COLO668 (cell line): ENCODE results near the gene PTPN21.
"Not testable (repeated sequence)": the region's sequence is repeated elsewhere in the genome, so short reads cannot be mapped to it uniquely, and the experiment has no call there.

Experiments used
- DNase-seq: peaks from one replicate; lab custom pipeline; 2025; ENCODE audit not compliant: unreplicated experiment; lab: John Stamatoyannopoulos, UW

The PTPN21 gene

DNA sequence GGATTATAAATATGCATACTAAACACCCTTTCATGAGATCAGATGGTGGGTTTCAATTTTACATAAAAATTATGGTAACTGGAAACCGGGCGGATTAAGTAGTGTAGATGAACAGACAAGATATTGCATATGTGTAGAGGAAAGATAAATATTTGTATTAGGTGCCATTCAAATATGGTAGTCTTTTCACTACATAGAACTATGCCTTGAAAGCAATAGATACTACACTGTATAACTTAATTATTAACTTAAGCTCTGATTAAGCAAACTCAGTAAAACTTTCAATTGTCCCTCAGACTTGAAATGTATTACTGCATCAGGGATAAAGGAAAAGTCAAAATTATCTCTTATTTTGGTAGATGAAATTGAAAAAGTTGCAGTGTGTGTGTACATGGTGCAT lies 1.9 kb downstream of the PTPN21 start:
- no peak for DNase-seq

DNA sequence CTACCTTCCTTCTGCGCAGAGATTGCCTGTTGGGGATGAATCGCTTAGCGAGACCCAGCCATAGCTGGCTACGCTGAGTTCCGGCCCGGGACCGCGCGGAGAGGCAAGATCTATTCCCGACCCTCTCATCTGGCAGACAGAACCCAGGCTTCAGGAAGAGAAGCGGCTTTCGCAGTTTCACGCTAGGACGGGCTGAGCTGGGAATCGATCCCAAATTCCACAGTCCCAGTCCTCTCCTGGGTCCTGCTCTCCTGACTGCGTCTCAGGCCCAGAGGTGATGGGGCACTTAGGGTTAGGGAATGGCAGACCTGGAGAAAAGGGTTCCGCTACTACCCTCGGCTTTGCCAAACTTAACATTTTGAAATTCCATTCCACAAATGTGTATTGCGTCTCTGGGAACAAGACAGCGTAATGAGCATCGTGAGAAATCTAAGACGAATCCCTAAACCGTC lies 2.8 kb downstream of the PTPN21 start:
- no peak for DNase-seq

DNA sequence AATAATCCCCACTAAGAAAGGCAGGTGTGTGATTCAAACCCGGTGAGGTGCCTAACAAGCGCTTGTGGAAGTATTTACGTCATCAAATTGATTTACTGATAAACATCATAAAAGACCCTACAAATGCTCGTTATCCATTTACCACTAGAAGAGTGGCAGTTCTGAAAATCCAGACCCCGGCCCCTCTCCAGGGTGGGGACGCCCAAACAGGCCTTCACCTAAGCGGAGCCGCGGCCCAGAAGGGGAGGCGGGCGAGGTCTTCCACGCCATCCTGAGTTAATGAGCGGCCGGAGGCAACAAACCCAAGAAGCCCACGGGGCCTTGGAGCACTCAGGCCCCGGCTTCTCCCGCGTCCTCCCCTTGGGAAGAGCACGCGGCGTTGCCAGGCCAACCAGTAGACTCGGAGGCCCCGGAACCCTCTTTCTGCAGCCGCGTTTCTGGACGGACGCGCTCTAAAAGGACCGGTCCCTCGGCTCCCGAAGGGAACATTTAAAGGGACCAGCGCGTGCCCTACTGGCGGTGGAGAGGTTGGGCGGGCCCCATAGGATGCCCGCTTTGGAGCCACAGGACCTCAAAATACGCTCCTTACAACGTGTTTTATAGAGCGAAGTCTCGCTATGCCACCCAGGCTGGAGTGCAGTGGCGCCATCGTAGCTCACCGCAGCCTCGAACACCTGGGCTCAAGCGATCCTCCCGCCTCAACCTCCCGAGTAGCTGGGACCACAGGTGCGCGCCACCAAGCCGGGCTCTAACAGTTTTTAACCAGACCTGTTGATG lies 3.5 kb downstream of the PTPN21 start:
- peak; percentile 60 for DNase-seq

DNA sequence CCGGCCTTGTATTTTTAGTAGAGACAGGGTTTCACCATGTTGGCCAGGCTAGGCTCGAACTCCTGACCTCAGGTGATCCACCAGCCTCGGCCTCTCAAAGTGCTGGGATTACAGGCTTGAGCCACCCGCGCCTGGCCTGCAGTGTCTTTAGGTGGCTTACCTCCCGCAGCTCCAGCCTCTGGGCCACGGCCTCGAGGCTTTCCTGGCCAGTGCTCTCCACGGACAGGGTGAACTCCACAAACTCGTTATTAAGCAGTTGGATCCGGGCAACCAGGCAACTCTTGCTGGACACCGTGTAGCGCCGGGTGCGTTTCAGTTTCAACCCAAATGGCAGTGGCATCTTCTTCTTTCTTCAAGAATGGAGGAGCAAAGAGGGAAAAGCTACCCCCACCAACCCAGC lies 4.7 kb downstream of the PTPN21 start:
- no peak for DNase-seq

DNA sequence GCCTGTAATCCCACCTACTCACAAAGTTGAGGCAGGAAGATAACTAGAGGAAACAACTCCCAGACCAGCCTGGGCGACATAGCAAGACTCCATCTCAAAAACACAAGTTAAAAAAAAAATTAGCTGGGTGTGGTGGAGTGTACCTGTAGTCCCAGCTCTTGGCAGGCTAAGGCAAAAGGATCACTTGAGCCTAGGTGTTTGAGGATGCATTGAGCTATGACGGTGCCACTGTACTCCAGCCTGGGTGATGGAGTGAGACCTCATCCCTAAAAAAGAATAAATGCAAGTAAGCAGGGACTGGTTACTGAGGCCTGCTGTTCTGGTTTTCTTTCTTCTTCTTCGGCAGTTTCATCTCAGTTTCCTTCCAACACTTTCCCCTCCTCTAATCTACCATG lies 7.4 kb downstream of the PTPN21 start:
- no peak for DNase-seq

DNA sequence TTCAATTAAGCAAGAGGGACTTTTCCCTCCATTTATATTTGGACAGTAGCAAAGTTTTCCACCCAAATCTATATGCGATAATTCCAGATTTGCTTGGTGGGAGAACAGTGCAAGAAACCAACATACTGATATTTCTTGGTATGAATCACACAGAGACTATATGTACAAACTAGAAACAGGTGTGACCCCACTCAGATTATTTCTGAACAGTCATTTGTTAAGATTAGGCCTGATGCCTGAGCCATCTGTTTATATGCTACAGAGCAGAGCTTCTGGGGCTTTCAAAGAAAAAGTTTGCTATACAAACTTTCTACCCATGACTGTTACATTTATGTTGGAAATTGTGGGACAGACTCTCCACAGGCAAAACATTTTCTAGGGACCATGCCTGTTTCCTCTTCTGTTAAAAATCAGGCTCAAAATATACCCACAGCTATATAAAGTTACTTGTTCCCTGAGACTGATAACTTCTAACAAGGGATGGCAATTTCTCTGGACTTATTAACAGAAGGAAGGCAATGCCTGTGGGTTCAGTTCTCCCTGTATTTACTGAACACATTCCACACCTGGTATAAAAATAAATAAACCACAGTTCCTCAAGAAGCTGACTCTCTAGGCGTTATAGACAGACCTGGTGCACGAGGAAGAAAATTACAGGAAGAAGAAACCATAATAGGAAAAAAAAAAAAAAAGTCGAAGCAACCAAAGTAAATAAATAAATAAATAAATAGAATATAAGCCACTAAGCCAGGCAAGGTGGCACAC lies 8.0 kb downstream of the PTPN21 start:
- DNase-seq: no peak

DNA sequence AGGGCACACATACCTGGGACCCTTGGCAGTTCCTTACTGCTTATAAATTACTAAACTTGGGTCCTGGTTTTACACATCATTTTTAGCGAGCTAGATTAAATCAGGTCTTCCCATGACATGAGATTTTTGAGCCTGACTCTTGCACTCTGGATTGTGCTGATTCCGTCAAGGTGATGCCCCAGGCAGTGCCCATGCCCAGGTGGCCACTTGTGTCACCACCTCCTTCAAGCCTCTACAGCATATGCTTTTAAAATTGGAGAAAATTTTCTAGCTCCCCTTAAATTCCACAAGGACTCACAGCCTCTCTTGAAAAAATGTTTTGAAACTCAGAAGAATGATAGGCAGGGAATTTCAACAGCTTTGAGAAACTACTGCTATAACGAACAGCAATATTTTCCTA lies 9.6 kb downstream of the PTPN21 start:
- no peak for DNase-seq

DNA sequence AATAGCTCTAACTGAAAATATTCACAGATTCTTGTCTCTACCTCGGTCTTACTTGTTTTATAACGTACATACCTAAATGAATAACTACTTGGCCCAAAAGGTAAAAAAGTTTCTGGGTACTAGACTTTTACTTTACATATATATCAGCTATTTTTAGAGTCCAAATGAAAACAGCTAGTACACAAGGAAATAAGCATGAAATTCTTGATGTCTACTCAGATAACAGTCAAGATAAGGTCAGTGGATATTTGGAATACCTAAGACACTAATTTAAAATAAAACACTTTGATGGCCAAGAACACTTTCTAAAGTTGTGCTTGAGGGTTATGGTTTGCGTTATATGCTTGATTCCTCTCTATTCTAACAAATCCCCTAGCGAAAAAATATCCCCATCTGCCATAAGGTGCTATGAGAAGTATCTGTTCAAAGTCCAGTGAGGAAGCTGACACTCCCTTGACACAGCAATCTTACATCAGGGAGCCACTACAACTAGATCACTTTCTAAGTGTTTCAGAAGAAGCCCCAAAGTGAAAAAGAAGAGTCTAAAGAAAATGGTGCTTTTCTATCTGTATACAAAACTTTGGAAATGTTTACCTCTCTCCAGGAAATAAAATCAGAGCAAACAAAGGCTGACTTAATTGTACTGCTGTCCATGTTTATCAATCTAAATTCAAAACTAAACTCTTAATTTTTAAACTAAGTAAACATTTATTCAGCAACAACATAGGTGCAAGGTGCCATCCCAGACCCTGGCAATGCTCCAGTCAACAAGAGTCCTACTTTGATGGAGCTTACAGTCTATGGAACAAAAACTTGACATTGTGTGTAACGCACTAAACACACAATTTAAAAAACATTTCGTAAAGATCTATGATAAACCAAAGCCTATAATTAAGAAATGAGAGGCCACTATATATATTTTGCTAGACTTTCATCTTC lies 11.7 kb downstream of the PTPN21 start:
- DNase-seq: no peak

DNA sequence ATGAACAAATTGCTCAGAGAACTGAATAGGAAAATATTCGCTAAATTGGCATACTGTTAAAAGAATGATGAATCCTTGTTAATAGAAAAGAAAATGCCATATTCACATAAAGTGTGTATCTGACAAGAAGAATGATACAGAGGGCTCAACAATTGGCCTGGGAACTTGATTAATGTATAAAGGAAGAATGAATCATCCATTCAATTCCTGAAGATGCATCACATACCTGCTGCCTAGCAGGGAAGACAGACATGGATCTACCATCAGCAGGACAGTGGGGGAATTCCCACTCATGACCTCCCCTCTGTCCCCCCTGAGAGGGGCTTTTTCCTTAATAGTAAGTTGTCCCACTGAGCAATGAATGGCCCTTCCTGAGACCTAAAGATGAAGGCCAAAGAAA lies 13.5 kb downstream of the PTPN21 start:
- no peak for DNase-seq

DNA sequence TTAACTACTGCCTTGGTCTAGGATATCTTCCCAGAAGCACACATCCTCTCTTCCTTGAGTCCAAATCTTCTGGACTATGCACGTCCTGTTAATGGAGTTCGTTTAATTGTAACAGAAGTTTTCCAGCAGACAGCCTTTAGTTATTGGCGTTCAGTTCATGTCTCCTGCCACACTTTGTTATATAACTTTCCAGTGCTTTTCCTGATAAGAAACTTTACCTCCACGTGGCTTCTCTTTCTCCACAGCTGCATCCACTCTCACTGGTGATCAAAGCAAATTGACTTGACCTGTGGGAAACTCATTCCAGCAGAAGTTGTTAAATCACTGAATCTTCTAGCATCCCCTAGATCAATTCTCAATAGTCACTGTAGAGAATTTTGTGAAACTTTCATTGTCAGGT lies 19.0 kb downstream of the PTPN21 start:
- DNase-seq: no peak

DNA sequence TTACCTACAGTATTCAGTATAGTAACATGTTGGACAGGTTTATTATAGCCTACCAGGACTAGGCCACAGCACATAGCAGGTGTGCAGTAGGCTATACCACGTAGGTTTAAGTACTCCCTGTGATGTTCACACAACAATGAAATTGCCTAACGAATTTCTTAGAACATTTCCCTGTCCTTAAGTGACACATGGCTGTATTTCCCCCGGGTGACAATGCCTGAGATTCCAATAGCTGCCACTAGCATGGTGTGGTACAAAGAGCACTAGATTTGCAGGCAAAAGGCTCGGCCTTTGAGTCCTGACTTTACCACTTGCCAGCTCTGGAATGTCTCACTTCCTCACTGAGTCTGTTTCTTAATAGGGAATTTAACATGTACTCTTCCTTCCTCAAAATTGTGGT lies 19.7 kb downstream of the PTPN21 start:
- DNase-seq: no peak

DNA sequence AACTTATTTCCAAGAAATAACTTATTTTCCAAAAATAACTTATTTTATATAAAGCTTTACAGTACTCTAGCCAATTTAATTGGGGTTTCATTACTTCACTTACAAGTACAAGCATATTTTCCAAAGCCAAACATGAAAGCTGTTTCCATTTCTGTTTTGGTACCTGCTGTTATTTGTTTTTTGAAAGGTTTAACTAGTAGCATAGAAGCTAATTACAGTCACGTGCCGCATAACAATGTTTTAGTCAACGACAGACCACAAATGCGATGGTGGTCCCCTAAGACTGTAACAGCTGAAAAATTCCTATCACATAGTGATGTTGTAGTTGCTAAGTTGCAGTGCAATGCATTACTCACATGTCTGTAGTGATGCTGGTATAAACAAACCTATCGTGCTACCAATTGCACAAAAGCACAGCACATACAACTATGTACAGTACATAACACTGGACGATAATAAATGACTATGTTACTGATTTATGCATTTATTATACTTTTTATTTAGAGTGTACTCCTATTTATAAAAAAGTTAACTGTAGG lies 21.7 kb downstream of the PTPN21 start:
- no peak for DNase-seq

DNA sequence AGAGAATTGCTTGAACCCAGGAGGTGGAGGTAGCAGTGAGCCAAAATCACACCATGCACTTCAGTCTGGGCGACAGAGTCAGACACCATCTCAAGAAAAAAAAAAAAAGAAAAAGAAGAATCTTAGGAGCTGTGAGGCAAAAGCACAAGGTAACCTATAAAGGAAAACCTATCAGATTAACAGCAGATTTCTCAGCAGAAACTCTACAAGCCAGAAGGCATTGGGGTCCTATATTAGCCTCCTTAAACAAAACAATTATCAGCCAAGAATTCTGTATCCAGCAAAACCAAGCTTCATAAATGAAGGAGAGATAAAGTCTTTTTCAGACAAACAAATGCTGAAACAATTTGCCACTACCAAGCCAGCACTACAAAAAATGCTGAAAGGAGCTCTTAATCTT lies 24.9 kb downstream of the PTPN21 start:
- DNase-seq: not testable (repeated sequence)

DNA sequence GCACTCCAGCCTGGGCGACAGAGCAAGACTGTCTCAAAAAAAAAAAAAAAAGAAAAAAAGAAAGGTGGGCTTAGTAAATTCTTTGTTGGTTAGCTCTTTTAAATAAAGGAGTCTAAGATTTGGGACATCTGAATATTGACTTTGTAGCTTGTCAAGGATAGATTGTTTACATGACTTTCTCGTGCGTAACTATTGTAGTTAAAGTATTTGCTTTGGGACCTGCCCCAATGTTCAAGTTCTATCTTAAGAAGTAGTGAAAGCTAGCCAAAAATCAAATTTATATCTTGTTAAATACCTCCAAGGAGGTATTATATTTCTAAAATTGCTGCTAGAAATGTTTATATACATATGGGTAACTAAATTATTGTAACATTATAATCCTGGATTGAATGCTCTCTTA lies 32.4 kb downstream of the PTPN21 start:
- DNase-seq: no peak

DNA sequence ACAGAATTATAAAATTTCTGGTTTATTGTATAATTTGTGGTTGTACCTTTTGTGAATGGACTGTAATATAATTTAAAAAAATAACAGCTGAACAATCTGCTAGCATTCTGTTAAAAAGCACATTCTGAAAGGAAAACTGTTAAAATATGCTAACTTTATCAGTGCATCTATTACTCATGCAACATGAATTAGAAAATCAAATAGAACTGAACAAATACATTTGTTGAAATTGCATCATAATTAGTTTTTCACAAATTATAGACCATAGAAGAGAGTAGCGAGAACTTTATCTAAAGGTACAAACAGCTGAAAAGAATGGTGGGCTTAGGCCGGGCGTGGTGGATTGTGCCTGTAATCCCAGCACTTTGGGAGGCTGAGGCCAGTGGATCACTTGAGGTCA lies 33.0 kb downstream of the PTPN21 start:
- DNase-seq: no peak

DNA sequence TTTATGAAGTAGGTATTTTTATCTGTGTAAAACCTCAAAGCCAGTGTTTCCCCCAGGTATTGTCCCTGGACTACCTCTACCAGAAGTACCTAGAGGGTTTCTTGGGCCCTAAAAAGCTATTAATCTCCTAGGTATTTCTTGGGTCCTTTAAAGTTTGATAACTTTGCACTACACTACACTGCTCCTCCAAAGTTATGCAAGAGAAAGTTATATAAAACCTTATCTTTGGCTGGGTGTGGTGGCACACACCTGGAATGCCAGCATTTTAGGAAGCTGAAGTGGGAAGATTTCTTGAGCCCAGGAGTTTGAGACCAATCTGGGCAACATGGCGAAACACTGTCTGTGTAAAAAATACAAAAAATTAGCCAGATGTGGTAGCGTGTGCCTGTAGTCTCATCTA lies 34.9 kb downstream of the PTPN21 start:
- DNase-seq: no peak

DNA sequence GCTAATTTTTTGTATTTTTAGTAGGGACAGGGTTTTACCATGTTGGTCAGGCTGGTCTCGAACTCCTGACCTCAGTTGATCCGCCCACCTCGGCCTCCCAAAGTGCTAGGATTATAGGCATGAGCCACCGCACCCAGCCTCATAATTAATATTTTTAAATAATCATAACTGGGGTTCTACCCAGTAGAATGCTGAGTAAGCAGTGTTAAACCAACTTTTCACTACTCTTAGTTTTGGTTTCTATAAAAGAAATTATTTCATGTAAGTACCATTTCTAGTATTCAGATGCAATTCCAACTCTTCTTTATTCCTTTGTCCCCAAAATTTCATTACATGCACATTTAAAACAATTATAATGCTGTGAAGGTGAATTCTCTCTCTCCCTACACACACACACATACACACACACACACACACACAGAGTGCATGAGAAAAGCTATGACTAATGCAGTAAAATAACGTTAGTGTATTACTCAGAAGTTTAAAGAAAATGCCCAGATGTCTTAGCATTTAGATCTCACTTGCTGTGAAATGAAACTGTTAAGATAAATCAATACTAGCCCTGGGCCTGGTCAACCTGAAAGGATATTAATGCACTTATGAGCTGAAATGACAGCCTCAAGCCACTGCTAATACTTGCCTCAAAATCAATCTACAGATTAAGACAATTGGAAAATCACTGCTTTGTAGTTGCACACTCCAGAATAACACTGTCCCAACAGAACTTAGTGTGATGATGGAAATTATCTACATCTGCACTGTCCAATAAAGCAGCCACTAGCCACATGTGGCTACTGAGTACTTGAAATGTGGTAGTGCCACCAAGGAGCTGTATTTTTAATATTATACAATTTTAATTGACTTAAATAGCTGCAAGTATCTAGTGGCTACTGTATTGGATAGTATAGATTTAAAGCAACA lies 36.0 kb downstream of the PTPN21 start:
- no peak for DNase-seq

DNA sequence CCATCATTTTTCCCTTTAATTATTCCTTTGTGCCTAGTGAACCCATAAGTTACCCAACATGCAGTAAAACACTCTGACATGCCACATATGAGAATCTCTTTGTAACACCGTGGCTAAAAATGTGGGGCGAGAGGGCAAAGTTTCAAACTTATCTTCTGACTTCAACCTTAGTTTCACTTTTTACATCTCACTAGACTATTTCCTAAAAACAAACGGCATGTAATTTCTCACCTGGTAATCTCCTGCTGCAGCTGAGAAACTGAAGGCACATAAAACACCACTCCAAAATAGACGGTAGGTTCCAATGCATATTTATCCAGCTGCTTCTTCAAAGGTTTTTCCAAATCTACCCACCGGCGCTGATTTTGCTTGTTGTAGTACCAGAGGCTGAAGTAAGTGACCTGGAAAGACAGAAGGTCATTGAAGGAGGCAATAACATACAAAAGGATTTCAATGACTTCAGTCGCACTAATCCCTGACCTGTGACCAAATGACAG lies 37.9 kb downstream of the PTPN21 start:
- peak; percentile 16 for DNase-seq

DNA sequence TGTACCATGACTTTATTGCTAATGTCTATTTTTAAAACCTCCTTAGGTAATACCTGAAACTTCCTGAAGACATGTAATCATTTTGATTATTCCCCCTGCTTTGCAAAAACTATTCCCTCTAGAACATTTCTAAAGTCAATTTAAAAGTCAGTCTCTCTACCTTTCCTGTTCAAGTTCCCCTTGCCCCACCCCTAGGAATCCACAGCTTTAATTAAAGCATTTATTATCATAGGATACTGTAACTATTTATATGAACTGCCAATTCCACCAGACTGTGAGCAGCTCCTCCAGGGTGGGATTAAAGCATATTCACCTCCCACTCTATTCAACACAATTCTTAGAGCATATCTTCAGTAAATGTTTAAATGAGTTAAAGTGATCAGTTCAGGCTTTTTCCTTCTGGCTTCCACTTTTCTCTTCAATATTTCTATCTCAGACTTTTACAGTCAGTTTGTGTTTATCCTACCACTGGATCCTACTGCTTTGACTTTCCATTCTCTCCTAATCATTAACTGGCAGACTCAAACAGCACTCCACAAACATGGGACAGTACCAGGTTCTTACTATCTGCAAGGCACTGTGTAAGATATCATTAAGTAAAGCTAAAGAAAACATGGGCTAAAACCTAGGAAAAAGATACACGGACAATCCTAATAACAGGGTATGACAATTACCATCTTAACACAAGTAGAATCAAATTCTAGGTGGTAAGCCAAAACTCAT lies 39.1 kb downstream of the PTPN21 start:
- no peak for DNase-seq
